Natural killer cell (primary cell): ENCODE measurements around the gene DHRS3. TPM values are rescaled to one million over a fixed set of nuclear protein-coding genes. Genes with fewer than 3 reads are reported as not detected.

Experiments used
- ATAC-seq, 3 donors: fragments of 150-1000 bp in 2 of 3; fragments of 200-7000 bp in 1 of 3; cut with Tn5 transposase; 1 replicate in 1 of 3; 2 replicates in 2 of 3; pipeline ENCODE4 v1.10.0; 2021; ENCODE audit warnings: mild to moderate bottlenecking in 2 of 3, moderate library complexity in 2 of 3
- DNase-seq, 2 donors: peaks; one replicate each; pipeline versions ENCODE4 v3.0.0 to v3.0.0-alpha.2; 2013 to 2021; ENCODE audit warnings: mixed read lengths in 1 of 2
- H3K27ac ChIP-seq: one replicate; pipeline ENCODE4 v1.5.1; 2013; ENCODE audit warnings: mild to moderate bottlenecking, low read length
- H3K27me3 ChIP-seq: one replicate; pipeline ENCODE4 v1.6.1; 2013; ENCODE audit warnings: low read length; ENCODE audit not compliant: control insufficient read depth, insufficient read depth
- H3K36me3 ChIP-seq: one replicate; pipeline ENCODE4 v1.6.1; 2013; ENCODE audit warnings: low read length; ENCODE audit not compliant: control insufficient read depth, insufficient read depth
- H3K4me1 ChIP-seq: one replicate; pipeline ENCODE4 v1.6.1; 2013; ENCODE audit warnings: low read length; ENCODE audit not compliant: control insufficient read depth, insufficient read depth
- H3K4me3 ChIP-seq: one replicate; pipeline ENCODE4 v1.5.1; 2013; ENCODE audit warnings: low read length
- H3K9me3 ChIP-seq: one replicate; pipeline ENCODE4 v1.6.1; 2013; ENCODE audit warnings: low read length; ENCODE audit not compliant: control insufficient read depth, insufficient read depth
- H3K27ac Mint-ChIP-seq, 2 donors: one replicate each; pipeline ENCODE4 v1.8.0; 2022; ENCODE audit warnings: mild to moderate bottlenecking in 2 of 2, mixed read lengths in 2 of 2, moderate library complexity in 1 of 2
- H3K27me3 Mint-ChIP-seq, 2 donors: one replicate each; pipeline ENCODE4 v1.8.0; 2022; ENCODE audit warnings: low read depth in 2 of 2, mixed read lengths in 2 of 2
- H3K36me3 Mint-ChIP-seq: one replicate; pipeline ENCODE4 v1.8.0; 2022; ENCODE audit warnings: mixed read lengths
- H3K4me1 Mint-ChIP-seq, 2 donors: one replicate each; pipeline ENCODE4 v1.8.0; 2022; ENCODE audit warnings: mixed read lengths in 2 of 2
- H3K4me3 Mint-ChIP-seq: one replicate; pipeline ENCODE4 v1.8.0; 2022; ENCODE audit warnings: mild to moderate bottlenecking, moderate library complexity, mixed read lengths
- H3K9me3 Mint-ChIP-seq, 2 donors: one replicate each; pipeline ENCODE4 v1.8.0; 2022; ENCODE audit warnings: mixed read lengths in 2 of 2
- CTCF ChIP-seq: fragments of 200-600 bp; IDR thresholded peaks from one replicate; pipeline ENCODE4 v1.8.0; 2022; ENCODE audit warnings: antibody characterized with exemption
- WGBS: methylation state at CpG from one replicate; pipeline ENCODE4 v1.1.7; 2013; ENCODE audit warnings: missing lambda C conversion rate; ENCODE audit not compliant: insufficient coverage; 5-methylcytosine and 5-hydroxymethylcytosine counted together
- intact Hi-C: fragments of 100-400 bp; cut with micrococcal nuclease; formaldehyde crosslinking; loops from one replicate; pipeline ENCODE4 v1.14.2; 2022
- total RNA-seq, 4 donors: library from RNA; stranded (reverse); fragments of 120-200 nt in 1 of 4; gene quantifications; one replicate each; pipeline versions ENCODE4 v1.2.3 to v1.2.4, GENCODE V29; 2013 to 2022

The DHRS3 gene
- total RNA-seq, 3 donors from 2014 or later (not counting 1 experiment from before 2014, with no cell fraction given): 106 to 175 (median 153) TPM

- WGBS: 95% methylated on average over 12 of the region's 12 CpGs
- intact Hi-C loops: no loop called here
- H3K4me3 Mint-ChIP-seq: no peak overlapping the region
- DNase-seq: no peak
- H3K36me3 ChIP-seq: peaks cover 41% of the 10 kb centered on the region
- H3K27me3 Mint-ChIP-seq: no peaks in the 10 kb centered on the region
- H3K27me3 ChIP-seq: no peaks in the 10 kb centered on the region
- no peak for TF ChIP-seq CTCF
- peaks cover 0 to 8% of the 10 kb centered on the region in 2 donors for H3K4me1 Mint-ChIP-seq
- H3K9me3 ChIP-seq: no peaks in the 10 kb centered on the region
- H3K9me3 Mint-ChIP-seq: no peaks in the 10 kb centered on the region
- ATAC-seq: no peak
- H3K4me1 ChIP-seq: no peaks in the 10 kb centered on the region
- no peaks in the 10 kb centered on the region for H3K36me3 Mint-ChIP-seq
- no peak overlapping the region for H3K27ac ChIP-seq
- H3K4me3 ChIP-seq: no peak overlapping the region
- no peak overlapping the region for H3K27ac Mint-ChIP-seq
Observed at GRCh38 chr1:12577020-12577419, 41.0 kb downstream of the DHRS3 start.

DNA sequence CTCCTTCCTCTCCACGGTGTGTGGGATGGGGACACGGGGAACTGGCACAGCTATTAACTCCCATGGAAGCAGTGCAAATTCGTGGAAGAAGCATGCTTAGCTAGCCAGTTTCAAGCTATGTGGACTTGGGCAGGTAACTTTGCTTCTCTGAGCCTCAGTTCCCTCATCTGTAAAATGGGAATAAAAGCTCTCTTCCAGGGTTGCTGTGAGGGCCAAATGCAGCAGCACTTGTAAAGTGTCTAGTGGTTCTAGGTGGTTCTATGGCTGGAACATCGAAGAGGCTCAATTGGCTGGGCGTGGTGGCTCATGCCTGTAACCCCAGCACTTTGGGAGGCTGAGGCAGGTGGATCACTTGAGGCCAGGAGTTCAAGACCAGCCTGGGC, 43.3 kb downstream of the DHRS3 start:
- no peaks in the 10 kb centered on the region for H3K27me3 ChIP-seq
- intact Hi-C loops: no loop called here
- no peak for TF ChIP-seq CTCF
- no peak overlapping the region for H3K4me3 ChIP-seq
- Mint-ChIP-seq H3K27ac (peak overlapping the region in 1 of 2 donors; percentile 29), H3K4me3 (no peak overlapping the region), H3K36me3 (no peaks in the 10 kb centered on the region), H3K27me3 (no peaks in the 10 kb centered on the region), H3K9me3 (no peaks in the 10 kb centered on the region), H3K4me1 (peaks cover 0 to 4% of the 10 kb centered on the region in 2 donors)
- no peak for DNase-seq
- H3K9me3 ChIP-seq: no peaks in the 10 kb centered on the region
- no peaks in the 10 kb centered on the region for H3K4me1 ChIP-seq
- H3K36me3 ChIP-seq: peaks cover 51% of the 10 kb centered on the region
- no peak for ATAC-seq
- 91% methylated on average over 5 of the region's 5 CpGs for WGBS
- no peak overlapping the region for H3K27ac ChIP-seq

- Histone ChIP-seq H3K9me3 (no peaks in the 10 kb centered on the region), H3K27me3 (no peaks in the 10 kb centered on the region), H3K4me1 (no peaks in the 10 kb centered on the region), H3K36me3 (peaks cover 41% of the 10 kb centered on the region), H3K4me3 (no peak overlapping the region), H3K27ac (no peak overlapping the region)
- H3K9me3 Mint-ChIP-seq: no peaks in the 10 kb centered on the region
- H3K4me1 Mint-ChIP-seq: peaks cover 0 to 4% of the 10 kb centered on the region in 2 donors
- no peak overlapping the region for H3K4me3 Mint-ChIP-seq
- no peak for TF ChIP-seq CTCF
- 90% methylated on average over 9 of the region's 9 CpGs for WGBS
- ATAC-seq (no peak), DNase-seq (no peak)
- intact Hi-C loops: no loop called here
- H3K36me3 Mint-ChIP-seq: no peaks in the 10 kb centered on the region
- peak overlapping the region; percentile 48 to 76 for H3K27ac Mint-ChIP-seq
- H3K27me3 Mint-ChIP-seq: no peaks in the 10 kb centered on the region
Observed at GRCh38 chr1:12573015-12573825, 44.8 kb downstream of the DHRS3 start.

DNA sequence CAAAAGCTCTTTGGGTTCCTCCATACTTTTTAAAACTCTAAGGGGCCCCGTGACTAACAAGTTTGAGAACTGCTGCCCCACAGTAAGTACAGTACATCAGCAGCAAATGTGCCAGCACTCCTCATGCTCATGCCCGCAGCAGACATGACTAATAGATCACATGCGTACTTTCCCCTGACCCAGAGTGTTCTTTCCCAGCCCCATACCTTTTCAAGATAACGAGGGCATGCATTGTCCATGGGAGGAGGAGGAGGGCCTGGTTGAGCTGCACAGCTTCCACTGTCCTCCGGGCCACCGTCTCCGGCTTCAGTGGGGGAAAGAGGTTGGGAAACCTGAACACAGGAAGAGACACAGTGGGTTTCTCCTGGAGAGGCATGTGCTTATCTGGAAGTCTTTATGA, 45.5 kb downstream of the DHRS3 start:
- no peak overlapping the region for H3K27ac ChIP-seq
- H3K27me3 ChIP-seq: no peaks in the 10 kb centered on the region
- H3K4me1 ChIP-seq: no peaks in the 10 kb centered on the region
- Mint-ChIP-seq H3K4me3 (no peak overlapping the region), H3K9me3 (no peaks in the 10 kb centered on the region), H3K27me3 (no peaks in the 10 kb centered on the region), H3K36me3 (peaks cover 5% of the 10 kb centered on the region), H3K4me1 (peaks cover 0 to 6% of the 10 kb centered on the region in 2 donors), H3K27ac (peak overlapping the region; percentile 31 to 76)
- WGBS: 84% methylated on average over 7 of the region's 7 CpGs
- intact Hi-C loops: no loop called here
- no peaks in the 10 kb centered on the region for H3K9me3 ChIP-seq
- peaks cover 44% of the 10 kb centered on the region for H3K36me3 ChIP-seq
- no peak for ATAC-seq
- no peak for TF ChIP-seq CTCF
- no peak overlapping the region for H3K4me3 ChIP-seq
- no peak for DNase-seq
